Measurements from ENCODE around the gene FRS3. TPM values are rescaled to one million over a fixed set of nuclear protein-coding genes. Genes with fewer than 3 reads are reported as not detected.

The FRS3 gene
- total and polyA plus RNA-seq, 9 of the 15 experiments (the other 6 are each of a cell fraction or from before 2014, with no cell fraction given) = 0.03 to 3.7 (median 1.6) TPM

DNA sequence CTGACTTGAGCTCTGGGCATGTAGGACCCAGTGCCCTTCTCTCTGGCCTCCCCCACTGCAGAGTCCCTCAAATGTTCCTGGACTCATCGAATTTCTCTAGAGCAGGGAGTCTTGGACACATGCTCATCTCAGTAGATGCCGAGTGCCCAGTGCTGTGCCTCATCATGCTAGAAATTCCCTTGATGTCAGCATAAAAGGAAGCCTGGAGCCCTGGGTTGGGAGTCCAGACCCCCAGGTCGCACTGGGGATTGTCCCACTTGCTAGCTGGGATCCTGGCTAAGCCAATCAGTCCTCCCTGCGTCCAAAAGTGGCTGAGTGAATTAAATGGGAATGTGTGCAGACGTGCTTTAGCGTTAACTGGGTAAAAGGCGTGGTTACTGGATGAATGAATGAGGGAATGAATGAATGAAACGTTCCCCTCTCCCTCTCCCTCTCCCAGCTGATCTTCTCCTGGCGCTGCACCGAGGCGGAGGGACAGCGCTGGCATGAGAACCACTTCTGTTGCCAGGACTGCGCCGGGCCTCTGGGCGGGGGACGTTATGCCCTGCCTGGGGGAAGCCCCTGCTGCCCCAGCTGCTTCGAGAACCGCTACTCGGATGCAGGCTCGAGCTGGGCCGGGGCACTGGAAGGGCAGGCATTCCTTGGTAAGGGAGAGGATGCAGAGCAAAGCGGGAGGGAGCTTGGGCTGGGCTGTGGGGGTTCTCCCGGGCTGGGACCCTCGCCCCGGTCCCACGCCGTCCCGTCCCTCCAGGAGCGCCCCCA lies 6.2 kb upstream of the FRS3 start (continued):
- TF ChIP-seq RERE (CRISPR knock-in tag; IDR thresholded peaks at IDR 0.05; ENCODE audit: borderline replicate concordance) = 0 out of 2 replicates have a peak, but pooled peaks have one; percentile 43
- no peak for TF ChIP-seq SRSF7 (optimal IDR thresholded peaks at IDR 0.05; ENCODE audit: low read depth, low read length)
- TF ChIP-seq SETDB1 (IDR thresholded peaks at IDR 0.05; ENCODE audit: low read length) = no peak
- TF ChIP-seq MXI1 (IDR thresholded peaks at IDR 0.05; ENCODE audit: low read depth, low read length) = no peak
- TF ChIP-seq ASH1L (IDR thresholded peaks at IDR 0.05; ENCODE audit: borderline replicate concordance, low read depth, partially characterized antibody) = no peak
- TF ChIP-seq, protein P1, sequence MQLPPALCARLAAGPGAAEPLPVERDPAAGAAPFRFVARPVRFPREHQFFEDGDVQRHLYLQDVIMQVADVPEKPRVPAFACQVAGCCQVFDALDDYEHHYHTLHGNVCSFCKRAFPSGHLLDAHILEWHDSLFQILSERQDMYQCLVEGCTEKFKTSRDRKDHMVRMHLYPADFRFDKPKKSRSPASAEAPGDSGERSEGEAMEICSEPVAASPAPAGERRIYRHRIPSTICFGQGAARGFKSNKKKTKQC (CRISPR knock-in tag; IDR thresholded peaks at IDR 0.05) = no peak; the same call in 1 of the 2 replicates
- no peak for TF ChIP-seq BCOR (IDR thresholded peaks at IDR 0.05)
- no peak for TF ChIP-seq SPI1 (IDR thresholded peaks at IDR 0.05; ENCODE audit: borderline replicate concordance, low read depth, low read length)
- TF ChIP-seq NEUROD1 (IDR thresholded peaks at IDR 0.05; ENCODE audit: borderline replicate concordance, low read depth, low read length, partially characterized antibody) = no peak
- TF ChIP-seq, protein P2, sequence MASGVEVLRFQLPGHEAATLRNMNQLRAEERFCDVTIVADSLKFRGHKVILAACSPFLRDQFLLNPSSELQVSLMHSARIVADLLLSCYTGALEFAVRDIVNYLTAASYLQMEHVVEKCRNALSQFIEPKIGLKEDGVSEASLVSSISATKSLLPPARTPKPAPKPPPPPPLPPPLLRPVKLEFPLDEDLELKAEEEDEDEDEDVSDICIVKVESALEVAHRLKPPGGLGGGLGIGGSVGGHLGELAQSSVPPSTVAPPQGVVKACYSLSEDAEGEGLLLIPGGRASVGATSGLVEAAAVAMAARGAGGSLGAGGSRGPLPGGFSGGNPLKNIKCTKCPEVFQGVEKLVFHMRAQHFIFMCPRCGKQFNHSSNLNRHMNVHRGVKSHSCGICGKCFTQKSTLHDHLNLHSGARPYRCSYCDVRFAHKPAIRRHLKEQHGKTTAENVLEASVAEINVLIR (CRISPR knock-in tag; IDR thresholded peaks at IDR 0.05) = no peak
- no peak for TF ChIP-seq PML (IDR thresholded peaks at IDR 0.05; ENCODE audit: low read length)
- TF ChIP-seq, protein P3, sequence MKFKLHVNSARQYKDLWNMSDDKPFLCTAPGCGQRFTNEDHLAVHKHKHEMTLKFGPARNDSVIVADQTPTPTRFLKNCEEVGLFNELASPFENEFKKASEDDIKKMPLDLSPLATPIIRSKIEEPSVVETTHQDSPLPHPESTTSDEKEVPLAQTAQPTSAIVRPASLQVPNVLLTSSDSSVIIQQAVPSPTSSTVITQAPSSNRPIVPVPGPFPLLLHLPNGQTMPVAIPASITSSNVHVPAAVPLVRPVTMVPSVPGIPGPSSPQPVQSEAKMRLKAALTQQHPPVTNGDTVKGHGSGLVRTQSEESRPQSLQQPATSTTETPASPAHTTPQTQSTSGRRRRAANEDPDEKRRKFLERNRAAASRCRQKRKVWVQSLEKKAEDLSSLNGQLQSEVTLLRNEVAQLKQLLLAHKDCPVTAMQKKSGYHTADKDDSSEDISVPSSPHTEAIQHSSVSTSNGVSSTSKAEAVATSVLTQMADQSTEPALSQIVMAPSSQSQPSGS (CRISPR knock-in tag; IDR thresholded peaks at IDR 0.05) = no peak
- TF ChIP-seq ZNF175 (CRISPR knock-in tag; IDR thresholded peaks at IDR 0.05; ENCODE audit: low read depth) = no peak
- TF ChIP-seq HCFC1 (IDR thresholded peaks at IDR 0.05; ENCODE audit: low read depth, low read length) = no peak
- TF ChIP-seq ZSCAN32 (CRISPR knock-in tag; IDR thresholded peaks at IDR 0.05) = no peak
- no peak for TF ChIP-seq TAF1 (IDR thresholded peaks at IDR 0.05; ENCODE audit: control insufficient read depth, extremely low read depth, insufficient read depth, low read length, severe bottlenecking)
- TF ChIP-seq HNRNPUL1 (IDR thresholded peaks at IDR 0.05; ENCODE audit: low read length) = no peak
- 0 out of 2 replicates have a peak, but pooled peaks have one; percentile 32 for TF ChIP-seq ZNF431 (CRISPR knock-in tag; IDR thresholded peaks at IDR 0.05)

All from K562 (cell line).